HepG2 (cell line): ENCODE measurements around the gene SERPINA3. TPM values are rescaled to one million over a fixed set of nuclear protein-coding genes. Genes with fewer than 3 reads are reported as not detected.

ENCODE experiments used
- ARID4A ChIP-seq: sonication (generic); formaldehyde crosslinking; IDR thresholded peaks from 2 replicates; pipeline ENCODE4 v1.5.0; 2020; ENCODE audit warnings: mild to moderate bottlenecking, missing genetic modification reagents, borderline replicate concordance
- GATAD2A ChIP-seq: IDR thresholded peaks from 2 replicates; pipeline ENCODE4 v1.6.1; 2016
- GTF2F1 ChIP-seq: fragments of 150-350 bp; IDR thresholded peaks from 2 replicates; pipeline ENCODE4 v1.6.1; 2014; ENCODE audit warnings: low read length
- POLR2AphosphoS2 ChIP-seq: IDR thresholded peaks from 2 replicates; pipeline ENCODE4 v1.6.1; 2011; ENCODE audit warnings: low read depth, low read length, improper control_type of control experiment
- POLR2AphosphoS5 ChIP-seq: IDR thresholded peaks from 2 replicates; pipeline ENCODE4 v1.6.1; 2012; ENCODE audit warnings: low read depth, low read length
- THAP7 ChIP-seq: sonication (generic); formaldehyde crosslinking; IDR thresholded peaks from 2 replicates; pipeline ENCODE4 v1.8.1; 2023; ENCODE audit warnings: mild to moderate bottlenecking, missing genetic modification reagents
- TOE1 ChIP-seq: sonication (generic); formaldehyde crosslinking; IDR thresholded peaks from 2 replicates; pipeline ENCODE4 v1.4.0; 2020; ENCODE audit warnings: mild to moderate bottlenecking, missing genetic modification reagents
- ZC3H4 ChIP-seq: sonication (generic); formaldehyde crosslinking; IDR thresholded peaks from 2 replicates; pipeline ENCODE4 v1.4.0; 2020; ENCODE audit warnings: missing genetic modification reagents, borderline replicate concordance
- ZFAT ChIP-seq: sonication (generic); formaldehyde crosslinking; conservative IDR thresholded peaks from 2 replicates; pipeline ENCODE4 v1.8.1; 2023; ENCODE audit warnings: missing genetic modification reagents, inconsistent platforms
- ZNF260 ChIP-seq: sonication (generic); formaldehyde crosslinking; IDR thresholded peaks from 2 replicates; pipeline ENCODE4 v1.4.0; 2020; ENCODE audit warnings: missing genetic modification reagents, low read depth, mild to moderate bottlenecking, borderline replicate concordance
- ZNF275 ChIP-seq: sonication (generic); formaldehyde crosslinking; IDR thresholded peaks from 2 replicates; pipeline ENCODE4 v1.8.0; 2022; ENCODE audit warnings: missing genetic modification reagents, mild to moderate bottlenecking, inconsistent platforms, borderline replicate concordance
- ZNF510 ChIP-seq: sonication (generic); formaldehyde crosslinking; IDR thresholded peaks from 2 replicates; pipeline ENCODE4 v1.4.0; 2020; ENCODE audit warnings: low read depth, mild to moderate bottlenecking, missing genetic modification reagents
- ZNF646 ChIP-seq: sonication (generic); formaldehyde crosslinking; IDR thresholded peaks from 2 replicates; pipeline ENCODE4 v1.9.0; 2021; ENCODE audit warnings: mild to moderate bottlenecking, missing genetic modification reagents
- ZNF691 ChIP-seq: sonication (generic); formaldehyde crosslinking; IDR thresholded peaks from 2 replicates; pipeline ENCODE4 v1.4.0; 2020; ENCODE audit warnings: missing genetic modification reagents, low read depth, mild to moderate bottlenecking, borderline replicate concordance
- polyA plus RNA-seq, 8 experiments: library from polyadenylated mRNA; depleted of rRNA in 3 of 8; stranded (reverse) in 7 of 8; unstranded in 1 of 8; fragments of >200 nt; fragmentation: Illumina TruSeq in 4 of 8; extraction: Trizol in 4 of 8; gene quantifications; 2 replicates each; pipeline versions ENCODE4 v1.2.1 to v1.2.3, GENCODE V29; 2011 to 2016; ENCODE audit warnings: low read depth in 4 of 8, missing spikeins in 1 of 8, mixed read lengths in 1 of 8; ENCODE audit not compliant: insufficient read depth in 1 of 8
- total RNA-seq, 5 experiments: library from RNA; depleted of rRNA; stranded (reverse); fragments of >200 nt; fragmentation: Illumina TruSeq; extraction: Trizol; gene quantifications; 2 replicates each; pipeline ENCODE4 v1.2.3, GENCODE V29; 2016; ENCODE audit warnings: low read depth in 1 of 5

The SERPINA3 gene
- total and polyA plus RNA-seq, 2 of the 13 experiments (the other 11 are each of a cell fraction or from before 2014, with no cell fraction given) = 825 to 2,200 TPM

- TF ChIP-seq ZNF646 (CRISPR knock-in tag) = no peak; the same call in 1 of the 2 replicates
- TF ChIP-seq GTF2F1 = peak; percentile 31; the same call in 1 of the 2 replicates
- peak; percentile 77 for TF ChIP-seq ARID4A (CRISPR knock-in tag)
- TF ChIP-seq POLR2AphosphoS5 = peak; percentile 31; the same call in 1 of the 2 replicates
- no peak for TF ChIP-seq ZNF510 (CRISPR knock-in tag)
- TF ChIP-seq ZC3H4 (CRISPR knock-in tag) = peak; percentile 28
- no peak for TF ChIP-seq ZNF691 (CRISPR knock-in tag)
- TF ChIP-seq GATAD2A (CRISPR knock-in tag) = peak; percentile 91
- peak; percentile 89; the same call in 1 of the 2 replicates for TF ChIP-seq ZNF275 (CRISPR knock-in tag)
- no peak for TF ChIP-seq ZFAT (CRISPR knock-in tag)
- TF ChIP-seq TOE1 = no peak; the same call in 1 of the 2 replicates
- no peak for TF ChIP-seq ZNF260 (CRISPR knock-in tag)
- TF ChIP-seq THAP7 (CRISPR knock-in tag) = no peak
- no peak for TF ChIP-seq POLR2AphosphoS2
These were observed 13.2 kb upstream of the SERPINA3 start (continued) for GRCh38 chr14:94598816-94599655.
